Endothelial cell (in vitro differentiated cells): ENCODE measurements around the gene AQP5. TPM values are rescaled to one million over a fixed set of nuclear protein-coding genes. Genes with fewer than 3 reads are reported as not detected.

ENCODE experiments used
- DNase-seq: peaks from one replicate; pipeline ENCODE4 v3.0.0; 2021; ENCODE audit warnings: low spot score
- H3K27ac Mint-ChIP-seq: one replicate; pipeline ENCODE4 v1.8.0; 2021; ENCODE audit warnings: mixed read lengths, inconsistent platforms; ENCODE audit not compliant: unreplicated experiment
- H3K27me3 Mint-ChIP-seq: one replicate; pipeline ENCODE4 v1.8.0; 2021; ENCODE audit warnings: mild to moderate bottlenecking, moderate library complexity, mixed read lengths, inconsistent platforms; ENCODE audit not compliant: unreplicated experiment
- H3K36me3 Mint-ChIP-seq: one replicate; pipeline ENCODE4 v1.8.0; 2021; ENCODE audit warnings: mild to moderate bottlenecking, low read depth, mixed read lengths, inconsistent platforms; ENCODE audit not compliant: unreplicated experiment
- H3K4me1 Mint-ChIP-seq: one replicate; pipeline ENCODE4 v1.8.0; 2021; ENCODE audit warnings: mild to moderate bottlenecking, mixed read lengths, inconsistent platforms; ENCODE audit not compliant: unreplicated experiment
- H3K4me3 Mint-ChIP-seq: one replicate; pipeline ENCODE4 v1.8.0; 2021; ENCODE audit warnings: mild to moderate bottlenecking, mixed read lengths, inconsistent platforms; ENCODE audit not compliant: unreplicated experiment
- H3K9me3 Mint-ChIP-seq: one replicate; pipeline ENCODE4 v1.8.0; 2021; ENCODE audit warnings: mixed read lengths, inconsistent platforms; ENCODE audit not compliant: unreplicated experiment
- total RNA-seq: library from RNA; stranded (reverse); fragmentation: NEBNext Ultra II Directional; extraction: Animal tissue kit (Norgen Biotek cat#: 25700); gene quantifications from one replicate; pipeline ENCODE4 v1.2.1, GENCODE V29; 2021; ENCODE audit not compliant: unreplicated experiment
- TF ChIP-seq, protein P1 (sequence below): fragments of 200-600 bp; sonication (generic); IDR thresholded peaks from one replicate; pipeline ENCODE4 v1.5.0; 2021; ENCODE audit warnings: antibody characterized with exemption; ENCODE audit not compliant: unreplicated experiment

Gene AQP5
- total RNA-seq, 1 donor from 2014 or later = 0.26 TPM

DNA sequence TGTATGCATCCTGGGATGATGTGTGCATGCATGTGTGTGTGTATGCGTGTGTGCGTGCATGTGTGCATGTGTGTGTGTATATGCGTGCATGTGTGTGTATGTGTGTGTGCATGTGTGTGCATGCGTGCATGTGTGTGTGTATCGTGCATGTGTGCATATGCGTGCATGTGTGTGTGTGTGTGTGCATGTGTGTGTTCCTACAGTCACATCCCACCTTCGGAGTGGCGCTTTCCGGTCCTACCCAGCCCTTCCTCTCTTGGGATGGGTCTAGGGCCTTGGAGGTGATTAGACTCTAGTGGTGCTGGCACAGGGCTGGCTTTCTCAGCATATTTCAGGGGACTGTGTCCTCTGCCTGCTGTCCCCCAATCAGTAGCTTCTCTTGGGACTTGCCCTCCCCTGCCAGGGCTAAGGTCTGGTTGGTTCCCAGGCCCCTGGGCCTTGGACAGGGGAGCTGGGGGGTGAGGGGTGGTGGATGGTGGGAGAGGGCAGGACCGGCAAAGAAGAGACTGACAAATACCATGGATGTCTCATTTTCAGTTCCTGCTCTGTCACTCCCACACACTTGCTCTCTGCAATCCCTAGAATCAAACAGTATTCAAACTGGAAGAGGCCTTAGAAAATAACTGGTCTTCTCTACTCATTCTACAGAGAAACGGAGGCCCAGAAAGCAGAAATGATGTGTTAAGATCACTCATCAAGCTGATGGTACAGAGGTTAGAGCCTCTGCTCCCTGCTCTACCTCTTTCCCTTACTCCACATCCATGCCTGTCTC, 36.1 kb upstream of the AQP5 start:
- peaks cover 1% of the 10 kb centered on the region for H3K27me3 Mint-ChIP-seq
- no peaks in the 10 kb centered on the region for H3K36me3 Mint-ChIP-seq
- TF ChIP-seq, protein P1, sequence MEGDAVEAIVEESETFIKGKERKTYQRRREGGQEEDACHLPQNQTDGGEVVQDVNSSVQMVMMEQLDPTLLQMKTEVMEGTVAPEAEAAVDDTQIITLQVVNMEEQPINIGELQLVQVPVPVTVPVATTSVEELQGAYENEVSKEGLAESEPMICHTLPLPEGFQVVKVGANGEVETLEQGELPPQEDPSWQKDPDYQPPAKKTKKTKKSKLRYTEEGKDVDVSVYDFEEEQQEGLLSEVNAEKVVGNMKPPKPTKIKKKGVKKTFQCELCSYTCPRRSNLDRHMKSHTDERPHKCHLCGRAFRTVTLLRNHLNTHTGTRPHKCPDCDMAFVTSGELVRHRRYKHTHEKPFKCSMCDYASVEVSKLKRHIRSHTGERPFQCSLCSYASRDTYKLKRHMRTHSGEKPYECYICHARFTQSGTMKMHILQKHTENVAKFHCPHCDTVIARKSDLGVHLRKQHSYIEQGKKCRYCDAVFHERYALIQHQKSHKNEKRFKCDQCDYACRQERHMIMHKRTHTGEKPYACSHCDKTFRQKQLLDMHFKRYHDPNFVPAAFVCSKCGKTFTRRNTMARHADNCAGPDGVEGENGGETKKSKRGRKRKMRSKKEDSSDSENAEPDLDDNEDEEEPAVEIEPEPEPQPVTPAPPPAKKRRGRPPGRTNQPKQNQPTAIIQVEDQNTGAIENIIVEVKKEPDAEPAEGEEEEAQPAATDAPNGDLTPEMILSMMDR = no peak
- DNase-seq = no peak
- H3K27ac Mint-ChIP-seq = no peak overlapping the region
- no peak overlapping the region for H3K4me3 Mint-ChIP-seq
- H3K9me3 Mint-ChIP-seq = no peaks in the 10 kb centered on the region
- H3K4me1 Mint-ChIP-seq = no peaks in the 10 kb centered on the region

DNA sequence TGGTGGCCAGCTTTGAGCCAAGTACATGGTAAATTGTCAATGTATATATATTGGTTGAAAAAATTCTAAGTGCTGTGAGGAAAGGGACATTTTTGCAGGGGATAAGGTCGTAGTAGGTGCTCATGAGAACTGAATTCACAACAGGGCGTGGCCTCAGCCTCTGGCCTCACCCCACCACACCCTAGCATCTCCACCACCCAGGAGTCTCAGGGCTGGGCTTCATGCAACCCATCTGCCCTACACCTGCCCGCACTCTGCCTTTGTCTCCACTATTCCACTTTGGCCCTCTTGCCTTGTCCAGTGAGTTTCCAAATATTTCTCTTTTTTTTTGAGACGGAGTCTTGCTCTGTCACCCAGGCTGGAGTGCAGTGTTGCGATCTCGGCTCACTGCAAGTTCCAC, 33.2 kb upstream of the AQP5 start:
- Mint-ChIP-seq H3K27ac (no peak overlapping the region), H3K4me3 (no peak overlapping the region), H3K4me1 (no peaks in the 10 kb centered on the region), H3K27me3 (peaks cover 1% of the 10 kb centered on the region), H3K36me3 (no peaks in the 10 kb centered on the region), H3K9me3 (no peaks in the 10 kb centered on the region)
- no peak for DNase-seq
- TF ChIP-seq, protein P1 = no peak

DNA sequence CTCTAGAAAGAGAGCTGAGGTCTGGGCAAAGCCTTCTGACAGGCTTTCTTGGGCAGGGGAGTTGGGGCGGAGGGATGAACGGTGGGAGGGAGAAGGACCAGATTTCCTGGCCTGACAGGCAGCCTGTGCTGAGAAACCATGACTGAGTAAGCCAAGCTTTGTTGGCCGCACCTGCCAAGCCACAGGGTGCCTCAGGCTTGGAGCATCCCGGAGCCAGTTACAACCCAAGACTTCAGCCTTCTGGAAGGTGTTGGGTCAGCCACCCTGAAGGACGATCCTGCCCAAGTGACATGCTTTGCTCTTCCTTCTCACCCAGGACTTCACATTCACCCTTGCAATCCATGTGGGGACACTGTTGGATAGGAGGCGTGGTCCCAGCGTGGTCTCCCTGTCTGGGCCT, 32.1 kb upstream of the AQP5 start:
- no peak for DNase-seq
- peaks cover 3% of the 10 kb centered on the region for H3K27me3 Mint-ChIP-seq
- no peak overlapping the region for H3K27ac Mint-ChIP-seq

DNA sequence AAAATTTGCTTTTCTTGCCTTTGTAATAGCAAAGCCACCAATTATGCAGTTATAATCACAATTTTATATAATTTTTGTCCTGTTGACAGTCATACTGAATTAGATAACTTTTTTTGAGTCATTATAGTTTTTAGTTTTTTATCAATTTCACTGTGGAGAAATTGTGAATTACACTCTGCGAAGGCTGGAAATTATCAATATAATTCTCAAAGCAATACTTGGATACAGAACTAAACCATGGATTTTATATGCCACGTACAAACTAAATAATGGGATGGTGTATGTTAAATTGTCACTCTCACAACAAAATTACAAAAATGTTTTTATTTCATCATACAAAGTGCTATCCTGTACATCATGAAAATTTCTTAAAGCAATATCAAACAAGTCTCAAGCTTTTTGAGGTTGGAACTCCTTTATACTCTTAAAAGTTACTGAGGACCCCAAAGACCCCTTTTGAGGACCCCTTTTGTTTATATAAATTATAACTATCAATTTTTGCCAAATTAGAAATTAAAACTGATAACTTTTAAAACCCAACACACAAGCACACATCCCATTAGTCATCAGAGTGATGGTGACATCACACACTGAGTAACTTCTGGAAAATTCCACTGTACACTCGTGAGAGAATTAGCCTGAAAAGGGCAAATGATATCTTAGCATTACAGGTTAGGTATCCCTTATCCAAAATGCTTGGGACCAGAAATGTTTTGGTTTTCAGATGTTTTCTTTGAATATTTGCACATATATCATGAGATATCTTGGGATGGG, 31.0 kb upstream of the AQP5 start:
- TF ChIP-seq, protein P1 = no peak
- Mint-ChIP-seq H3K27ac (no peak overlapping the region), H3K27me3 (peaks cover 4% of the 10 kb centered on the region), H3K36me3 (no peaks in the 10 kb centered on the region), H3K4me1 (no peaks in the 10 kb centered on the region), H3K4me3 (no peak overlapping the region), H3K9me3 (no peaks in the 10 kb centered on the region)
- no peak for DNase-seq

More for the DNA sequence above, 32.1 kb upstream of the AQP5 start:
- H3K36me3 Mint-ChIP-seq = no peaks in the 10 kb centered on the region
- no peak overlapping the region for H3K4me3 Mint-ChIP-seq
- TF ChIP-seq, protein P1 = no peak
- H3K4me1 Mint-ChIP-seq = no peaks in the 10 kb centered on the region
- H3K9me3 Mint-ChIP-seq = no peaks in the 10 kb centered on the region

DNA sequence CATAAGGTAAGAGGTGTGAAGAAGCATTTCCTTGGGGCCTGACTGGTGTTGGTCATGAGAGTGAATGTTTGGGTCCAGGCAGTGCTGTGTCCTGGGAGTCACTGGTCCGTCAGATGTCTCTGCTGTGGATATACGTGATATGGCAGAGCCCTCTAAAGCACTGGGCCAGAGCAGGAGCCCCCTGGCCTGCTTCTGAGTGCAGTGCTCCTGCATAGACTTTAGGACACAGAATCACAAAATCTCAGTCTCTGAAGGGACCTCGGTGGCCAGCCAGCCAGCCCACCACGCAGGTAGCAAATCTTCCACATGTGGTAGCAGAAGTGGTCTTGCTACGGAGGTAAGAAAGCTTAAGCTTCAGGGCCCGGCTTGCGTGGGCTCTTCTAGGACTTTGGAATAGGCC, 29.6 kb upstream of the AQP5 start:
- TF ChIP-seq, protein P1 = no peak
- Mint-ChIP-seq H3K27me3 (peaks cover 4% of the 10 kb centered on the region), H3K27ac (no peak overlapping the region), H3K9me3 (no peaks in the 10 kb centered on the region), H3K4me3 (no peak overlapping the region), H3K36me3 (no peaks in the 10 kb centered on the region), H3K4me1 (no peaks in the 10 kb centered on the region)
- DNase-seq = no peak
